Esophagus muscularis mucosa (tissue), 4 donors: ENCODE results near the gene TOMM70.

Source experiments
- EP300 ChIP-seq: sonication (generic); formaldehyde crosslinking; IDR thresholded peaks from one replicate; pipeline ENCODE4 v1.6.1; 2017; ENCODE audit warnings: antibody characterized with exemption
- POLR2A ChIP-seq: fragments of 450-650 bp; IDR thresholded peaks from one replicate; pipeline ENCODE4 v1.6.1; 2017; ENCODE audit warnings: antibody characterized with exemption, moderate library complexity, mild to moderate bottlenecking, low read depth
- TF ChIP-seq, protein P1 (sequence below), 3 experiments: fragments of 200-600 bp in 2 of 3; fragments of 450-650 bp in 1 of 3; sonication (generic) in 2 of 3; IDR thresholded peaks; one replicate each; pipeline ENCODE4 v1.5.1; 2017 to 2019; ENCODE audit warnings: antibody characterized with exemption in 3 of 3, mild to moderate bottlenecking in 2 of 3, moderate library complexity in 1 of 3

DNA sequence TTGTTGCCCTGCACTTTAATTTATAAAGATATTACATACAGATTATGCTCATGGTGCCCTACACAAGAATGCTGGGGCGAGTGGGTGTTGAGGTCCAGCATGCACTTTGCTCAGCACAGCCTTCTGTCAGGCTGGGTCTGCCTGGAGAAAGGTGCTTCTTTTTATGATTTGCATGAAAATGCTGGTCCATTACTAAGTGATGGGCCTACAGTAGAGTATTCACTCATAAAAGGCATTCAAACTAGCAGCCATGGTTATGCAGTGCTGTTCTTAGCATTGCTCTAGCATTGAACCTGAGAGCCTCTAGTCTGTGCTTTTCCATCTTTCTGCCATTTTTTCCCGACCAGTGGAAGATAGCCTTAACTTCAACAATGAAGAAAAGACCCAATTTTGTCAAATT lies 12.7 kb upstream of the TOMM70 start:
- TF ChIP-seq, protein P1, sequence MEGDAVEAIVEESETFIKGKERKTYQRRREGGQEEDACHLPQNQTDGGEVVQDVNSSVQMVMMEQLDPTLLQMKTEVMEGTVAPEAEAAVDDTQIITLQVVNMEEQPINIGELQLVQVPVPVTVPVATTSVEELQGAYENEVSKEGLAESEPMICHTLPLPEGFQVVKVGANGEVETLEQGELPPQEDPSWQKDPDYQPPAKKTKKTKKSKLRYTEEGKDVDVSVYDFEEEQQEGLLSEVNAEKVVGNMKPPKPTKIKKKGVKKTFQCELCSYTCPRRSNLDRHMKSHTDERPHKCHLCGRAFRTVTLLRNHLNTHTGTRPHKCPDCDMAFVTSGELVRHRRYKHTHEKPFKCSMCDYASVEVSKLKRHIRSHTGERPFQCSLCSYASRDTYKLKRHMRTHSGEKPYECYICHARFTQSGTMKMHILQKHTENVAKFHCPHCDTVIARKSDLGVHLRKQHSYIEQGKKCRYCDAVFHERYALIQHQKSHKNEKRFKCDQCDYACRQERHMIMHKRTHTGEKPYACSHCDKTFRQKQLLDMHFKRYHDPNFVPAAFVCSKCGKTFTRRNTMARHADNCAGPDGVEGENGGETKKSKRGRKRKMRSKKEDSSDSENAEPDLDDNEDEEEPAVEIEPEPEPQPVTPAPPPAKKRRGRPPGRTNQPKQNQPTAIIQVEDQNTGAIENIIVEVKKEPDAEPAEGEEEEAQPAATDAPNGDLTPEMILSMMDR (IDR thresholded peaks at IDR 0.05) = no peak
- no peak for TF ChIP-seq EP300
- no peak for TF ChIP-seq POLR2A
